VCaP (cell line): ENCODE measurements around the gene HSPA1A.
"Not testable (repeated sequence)": the region's sequence is repeated elsewhere in the genome, so short reads cannot be mapped to it uniquely, and the experiment has no call there.

Experiments
- H3K27ac ChIP-seq: fragments of 450-650 bp; 2 replicates; pipeline ENCODE4 v1.5.1; 2017
- CTCF ChIP-seq: fragments of 450-650 bp; conservative IDR thresholded peaks from 2 replicates; pipeline ENCODE4 v1.5.1; 2017; ENCODE audit warnings: mild to moderate bottlenecking, moderate library complexity

HSPA1A gene

GRCh38 chr6:31806470-31807272 lies 8.7 kb upstream of the HSPA1A start, which contains the start of gene LSM2:
LSM2 (minus strand) TSS chr6:31806966; CDS start chr6:31806757, 209 bp downstream.
- peak; percentile 19; the same call in 1 of the 2 replicates for TF ChIP-seq CTCF
- peak within 1 kb of the TSS; percentile 83 for H3K27ac ChIP-seq

GRCh38 chr6:31808599-31808998 lies 6.7 kb upstream of the HSPA1A start:
- peak overlapping the region; percentile 83; the same call in 1 of the 2 replicates for H3K27ac ChIP-seq

- no peak overlapping the region for H3K27ac ChIP-seq
- no peak for TF ChIP-seq CTCF
Observed at GRCh38 chr6:31811645-31812044, 3.7 kb upstream of the HSPA1A start.

- no peak for TF ChIP-seq CTCF
Observed at GRCh38 chr6:31813465-31813849, 1.9 kb upstream of the HSPA1A start.

GRCh38 chr6:31814677-31815024 lies 692 bp upstream of the HSPA1A start:
- peak overlapping the region; percentile 73 for H3K27ac ChIP-seq

More at GRCh38 chr6:31813465-31813849, 1.9 kb upstream of the HSPA1A start:
- 0 out of 2 replicates have a peak overlapping the region, but pooled peaks have one; percentile 73 for H3K27ac ChIP-seq

GRCh38 chr6:31817133-31817928 lies 2.0 kb downstream of the HSPA1A start:
- H3K27ac ChIP-seq, result not testable (repeated sequence)

More at GRCh38 chr6:31814677-31815024, 692 bp upstream of the HSPA1A start:
- no peak for TF ChIP-seq CTCF

- not testable (repeated sequence) for H3K27ac ChIP-seq
Observed at GRCh38 chr6:31817929-31818511, 2.7 kb downstream of the HSPA1A start.

GRCh38 chr6:31819871-31820299 lies 4.5 kb downstream of the HSPA1A start:
- H3K27ac ChIP-seq, result no peak overlapping the region
- no peak for TF ChIP-seq CTCF

GRCh38 chr6:31820399-31820798 lies 5.1 kb downstream of the HSPA1A start:
- H3K27ac ChIP-seq, result not testable (repeated sequence)
